ENCODE data around the gene TMPRSS12.
"Not testable (repeated sequence)": the region's sequence is repeated elsewhere in the genome, so short reads cannot be mapped to it uniquely, and the experiment has no call there.

TMPRSS12 gene, protein sequence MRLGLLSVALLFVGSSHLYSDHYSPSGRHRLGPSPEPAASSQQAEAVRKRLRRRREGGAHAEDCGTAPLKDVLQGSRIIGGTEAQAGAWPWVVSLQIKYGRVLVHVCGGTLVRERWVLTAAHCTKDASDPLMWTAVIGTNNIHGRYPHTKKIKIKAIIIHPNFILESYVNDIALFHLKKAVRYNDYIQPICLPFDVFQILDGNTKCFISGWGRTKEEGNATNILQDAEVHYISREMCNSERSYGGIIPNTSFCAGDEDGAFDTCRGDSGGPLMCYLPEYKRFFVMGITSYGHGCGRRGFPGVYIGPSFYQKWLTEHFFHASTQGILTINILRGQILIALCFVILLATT

DNA sequence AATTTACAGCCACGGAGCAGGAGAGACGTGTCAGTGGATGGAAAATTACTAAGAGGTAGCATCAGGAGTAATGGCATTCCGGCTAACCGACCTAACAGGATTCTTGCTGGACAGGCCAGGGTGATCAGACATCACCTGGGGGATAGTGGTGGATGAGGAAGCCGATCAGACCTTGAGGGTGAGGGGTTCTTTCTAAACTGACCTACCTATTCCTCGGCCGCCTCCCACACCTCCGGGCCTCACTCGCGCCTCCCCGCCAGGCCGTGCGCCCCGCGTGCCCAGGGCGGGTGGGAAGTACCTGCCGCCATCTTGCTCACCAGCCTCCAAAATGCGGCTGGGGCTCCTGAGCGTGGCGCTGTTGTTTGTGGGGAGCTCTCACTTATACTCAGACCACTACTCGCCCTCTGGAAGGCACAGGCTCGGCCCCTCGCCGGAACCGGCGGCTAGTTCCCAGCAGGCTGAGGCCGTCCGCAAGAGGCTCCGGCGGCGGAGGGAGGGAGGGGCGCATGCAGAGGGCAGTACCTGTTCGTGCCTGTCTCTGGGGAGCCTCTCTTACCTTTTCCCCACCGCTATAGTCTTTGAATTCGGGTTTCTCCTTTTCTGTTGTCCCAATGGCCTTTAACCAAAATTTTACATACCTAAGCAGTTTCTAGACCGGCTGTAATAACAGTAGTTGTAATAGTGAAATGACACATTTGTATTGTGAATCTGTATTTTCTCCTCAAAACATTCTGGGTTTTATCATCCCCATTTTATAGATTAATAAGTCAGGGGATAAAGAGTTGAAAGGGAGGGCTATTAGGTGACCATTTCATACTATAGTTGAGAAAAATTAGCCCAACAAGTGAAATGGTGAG lies at the start of gene TMPRSS12:
Gene TMPRSS12 (plus strand): TSS at position 290 of the 857 bp plus-strand sequence. CDS start 39 bp downstream, at position 329.
- no peak for DNase-seq

DNA sequence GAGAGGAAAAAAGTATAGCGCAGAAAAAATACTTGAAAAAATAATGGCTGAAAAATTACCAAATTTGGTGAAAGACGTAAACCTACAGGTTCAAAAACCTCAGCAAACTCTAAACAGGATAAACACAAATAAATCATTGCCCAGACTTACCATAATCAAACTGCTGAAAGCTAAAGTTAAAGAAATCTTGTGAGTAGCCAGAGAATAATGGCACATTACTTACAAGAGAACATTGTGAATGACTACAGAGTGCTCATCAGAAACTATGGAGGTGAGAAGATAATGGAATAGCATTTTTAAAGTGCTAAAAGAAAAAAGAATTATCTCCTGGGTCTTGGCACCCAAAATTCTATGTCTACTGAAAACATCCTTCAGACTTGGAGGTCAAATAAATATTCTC lies 42.8 kb upstream of the TMPRSS12 start:
- DNase-seq, result no peak

DNA sequence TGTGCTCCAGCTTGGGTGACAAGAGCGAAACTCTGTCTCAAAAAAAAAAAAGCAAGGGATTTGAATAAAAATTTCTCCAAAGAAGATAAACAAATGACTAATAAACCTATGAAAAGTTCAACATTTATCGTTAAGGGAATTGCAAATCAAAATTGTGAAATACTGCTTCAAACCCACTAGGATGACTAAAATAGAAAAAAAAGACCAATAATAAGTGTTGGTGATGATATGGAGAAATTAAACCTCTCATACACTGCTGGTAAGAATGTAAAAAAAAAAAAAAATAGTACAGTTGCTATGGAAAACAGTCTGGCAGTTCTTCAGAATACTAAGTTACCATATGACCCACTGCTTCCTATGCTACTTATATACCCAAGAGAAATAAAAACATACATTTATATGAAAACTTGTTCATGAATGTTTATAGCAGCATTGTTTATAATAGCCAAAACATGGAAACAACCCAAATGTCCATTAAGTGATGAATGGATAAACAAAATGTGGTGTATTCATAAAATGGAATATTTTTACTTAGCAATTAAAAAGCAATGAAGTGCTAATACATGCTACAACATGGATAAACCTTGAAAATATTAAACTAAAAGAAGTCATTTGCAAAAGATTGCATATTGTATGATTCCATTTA lies 39.4 kb upstream of the TMPRSS12 start:
- DNase-seq, result no peak

DNA sequence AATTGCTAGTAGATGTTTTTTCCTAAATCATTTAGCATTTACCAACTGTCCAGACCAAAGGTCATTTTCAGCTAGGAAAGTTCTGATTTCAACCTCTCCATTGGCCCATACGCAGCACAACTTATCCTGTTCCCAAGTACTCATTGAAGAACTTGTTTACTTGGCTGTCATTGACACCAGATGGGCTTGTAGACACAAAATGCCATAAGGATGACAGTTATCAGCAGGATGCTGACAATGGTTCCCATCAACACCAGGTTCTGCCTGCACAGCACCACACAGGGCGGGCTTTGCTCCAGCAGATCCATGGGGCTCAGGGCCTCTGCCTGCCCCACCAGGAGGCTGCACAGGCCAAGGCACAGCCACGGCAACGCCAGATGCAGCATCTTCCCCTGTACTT lies 36.5 kb upstream of the TMPRSS12 start:
- DNase-seq, result no peak

DNA sequence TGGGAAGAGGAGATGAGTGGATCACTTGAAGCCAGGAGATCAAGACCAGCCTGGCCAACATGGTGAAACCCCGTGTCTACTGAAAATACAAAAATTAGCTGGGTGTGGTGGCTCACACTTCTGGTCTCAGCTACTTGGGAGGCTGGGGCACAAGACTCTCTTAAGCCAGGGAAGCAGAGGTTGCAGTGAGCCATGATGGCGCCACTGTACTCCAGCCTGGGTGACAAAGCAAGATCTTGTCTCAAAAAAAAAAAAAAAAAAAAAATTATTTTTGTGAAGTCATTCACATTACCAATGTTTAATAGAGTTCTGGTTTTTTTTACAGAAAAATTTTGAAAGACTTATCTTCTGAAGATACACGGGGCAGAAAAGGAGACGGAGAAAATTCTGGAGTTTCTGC lies 33.6 kb upstream of the TMPRSS12 start:
- not testable (repeated sequence) for DNase-seq

DNA sequence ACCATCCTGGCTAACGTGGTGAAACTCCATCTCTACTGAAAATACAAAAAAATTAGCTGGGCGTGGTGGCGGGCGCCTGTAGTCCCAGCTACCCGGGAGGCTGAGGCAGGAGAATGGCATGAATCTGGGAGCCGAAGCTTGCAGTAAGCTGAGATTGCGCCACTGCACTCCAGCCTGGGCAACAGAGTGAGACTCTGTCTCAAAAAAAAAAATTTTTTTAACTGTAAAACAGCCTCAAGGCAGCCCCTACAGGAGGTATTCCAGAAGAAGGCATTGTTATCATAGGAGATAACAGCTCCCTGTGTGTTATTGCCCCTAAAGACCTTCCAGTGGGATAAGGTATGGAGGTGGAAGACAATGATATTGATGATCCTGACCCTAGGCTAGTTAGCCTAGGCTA lies 27.8 kb upstream of the TMPRSS12 start:
- DNase-seq, result not testable (repeated sequence)

DNA sequence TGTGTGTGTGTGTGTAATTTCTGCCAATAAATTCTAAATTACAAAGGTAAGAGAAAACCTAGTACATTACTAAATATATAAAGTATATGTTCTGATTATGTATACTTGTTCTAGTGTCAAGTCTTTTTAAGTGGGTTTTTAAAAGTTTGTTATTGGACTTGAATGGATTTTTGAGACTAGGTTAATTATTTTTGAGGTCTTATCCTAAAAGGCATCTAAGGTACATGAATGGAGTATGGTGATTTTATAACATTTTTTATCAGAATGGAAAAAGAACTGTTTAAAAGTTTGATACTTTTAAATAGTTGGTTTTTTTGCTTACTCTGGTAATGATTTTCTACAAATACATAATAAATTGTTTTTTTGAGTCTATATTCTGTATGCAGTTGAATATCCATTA lies 22.5 kb upstream of the TMPRSS12 start:
- no peak for DNase-seq

DNA sequence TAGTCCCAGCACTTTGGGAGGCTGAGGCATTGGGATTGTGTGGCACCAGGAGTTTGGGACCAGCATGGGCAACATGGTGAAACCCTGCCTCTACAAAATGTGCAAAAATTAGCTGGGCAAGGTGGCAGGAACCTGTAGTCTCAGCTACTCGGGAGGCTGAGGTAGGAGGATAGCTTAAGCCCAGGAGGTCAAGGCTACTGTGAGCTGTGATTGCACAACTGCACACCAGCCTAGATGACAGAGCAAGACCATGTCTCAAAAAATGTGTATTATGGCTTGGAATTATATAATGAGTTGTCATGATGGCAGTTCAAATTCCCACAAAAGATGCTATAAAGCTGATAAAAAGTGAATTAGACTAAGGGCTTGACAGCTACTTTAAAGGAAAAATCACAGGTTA lies 20.6 kb upstream of the TMPRSS12 start:
- no peak for DNase-seq

DNA sequence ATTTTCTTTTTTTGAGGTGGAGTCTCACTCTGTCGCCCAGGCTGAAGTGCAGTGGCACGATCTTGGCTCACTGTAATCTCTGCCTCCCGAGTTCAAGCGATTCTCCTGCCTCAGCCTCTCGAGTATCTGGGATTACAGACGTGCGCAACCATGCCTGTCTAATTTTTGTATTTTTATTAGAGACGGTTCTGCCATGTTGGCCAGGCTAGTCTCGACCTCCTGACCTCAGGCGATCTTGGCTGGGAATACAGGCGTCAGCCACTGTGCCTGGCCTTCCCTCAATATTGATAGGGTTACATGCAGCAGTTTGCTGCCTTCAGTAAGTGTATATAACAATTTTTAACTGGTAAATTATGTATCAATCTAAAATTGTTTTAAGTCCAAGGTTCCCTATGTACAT lies 19.0 kb upstream of the TMPRSS12 start:
- not testable (repeated sequence) for DNase-seq

DNA sequence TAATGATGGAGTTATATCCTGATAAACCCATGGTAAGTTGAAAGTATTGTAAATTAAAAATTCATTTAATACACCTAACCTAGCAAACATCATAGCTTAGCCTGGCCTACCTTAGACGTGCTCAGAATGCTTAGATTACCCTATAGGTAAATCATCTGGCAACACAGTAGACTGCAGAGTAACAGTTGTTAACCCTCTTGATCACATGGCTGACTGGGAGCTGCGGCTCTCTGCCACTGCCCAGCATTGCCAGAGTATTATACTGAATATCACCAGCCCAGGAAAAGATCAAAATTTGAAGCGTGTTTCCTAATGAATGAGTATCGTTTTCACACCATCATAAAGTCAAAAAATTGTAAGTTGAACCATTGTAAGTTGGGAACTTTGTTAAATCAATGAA lies 17.8 kb upstream of the TMPRSS12 start:
- DNase-seq, result no peak

DNA sequence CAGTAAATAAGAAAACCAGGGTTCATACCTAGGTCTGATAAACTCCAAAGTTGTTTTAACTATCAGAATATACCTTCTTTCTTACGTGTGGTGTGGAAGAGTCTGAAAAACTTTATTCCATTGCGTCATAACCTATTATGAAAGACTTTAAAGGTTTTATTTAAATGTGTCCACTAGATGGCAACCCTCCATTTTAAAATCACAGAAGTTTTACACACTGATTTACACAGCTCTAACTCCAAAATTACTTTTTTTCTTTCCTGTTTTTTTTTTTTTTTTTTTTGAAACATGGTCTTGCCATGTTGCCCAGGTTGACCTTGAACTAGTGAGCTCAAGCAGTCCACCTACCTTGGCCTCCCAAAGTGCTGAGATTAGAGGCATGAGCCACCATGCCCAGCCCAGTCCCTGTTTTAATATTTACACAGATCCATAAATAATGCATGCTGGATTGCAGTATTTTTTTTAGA lies 17.3 kb upstream of the TMPRSS12 start:
- no peak for DNase-seq

DNA sequence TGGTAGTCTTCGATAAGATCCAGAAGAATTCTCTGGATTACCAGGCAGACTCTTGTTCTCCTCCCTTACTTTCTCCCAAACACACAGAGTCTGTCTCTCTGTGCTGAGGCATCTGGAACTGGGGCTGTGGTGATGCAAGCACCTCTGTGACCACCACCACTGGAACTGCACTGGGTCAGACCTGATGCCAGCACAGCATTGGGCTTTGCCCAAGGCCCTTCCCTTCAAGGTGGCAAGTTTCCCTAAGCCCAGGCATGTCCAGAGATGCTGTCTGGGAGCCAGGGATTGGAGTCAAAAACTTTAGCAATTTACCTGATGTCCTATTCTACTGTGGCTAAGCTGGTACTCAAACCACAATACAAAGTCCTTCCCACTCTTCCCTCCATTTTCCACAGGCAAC lies 14.6 kb upstream of the TMPRSS12 start:
- no peak for DNase-seq

DNA sequence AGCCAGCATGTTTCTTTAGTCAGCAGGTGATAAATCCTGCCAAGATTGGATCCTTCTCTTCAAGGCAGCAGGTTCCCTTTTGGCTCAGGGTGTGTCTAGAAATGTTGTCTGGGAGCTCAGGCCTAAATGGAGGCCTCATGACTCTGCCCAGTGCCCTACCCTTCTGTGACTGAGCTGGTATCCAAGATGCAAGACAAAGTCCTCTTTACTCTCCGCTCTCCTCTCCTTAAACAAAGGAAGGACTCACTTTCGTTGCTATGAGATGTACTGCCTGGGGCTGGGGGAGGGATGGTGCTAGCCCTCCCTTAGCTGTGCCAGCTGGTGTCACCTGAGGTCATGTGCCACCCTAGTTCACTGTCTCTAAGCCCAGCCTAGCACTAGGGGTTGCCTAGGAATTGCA lies 13.8 kb upstream of the TMPRSS12 start:
- no peak for DNase-seq

DNA sequence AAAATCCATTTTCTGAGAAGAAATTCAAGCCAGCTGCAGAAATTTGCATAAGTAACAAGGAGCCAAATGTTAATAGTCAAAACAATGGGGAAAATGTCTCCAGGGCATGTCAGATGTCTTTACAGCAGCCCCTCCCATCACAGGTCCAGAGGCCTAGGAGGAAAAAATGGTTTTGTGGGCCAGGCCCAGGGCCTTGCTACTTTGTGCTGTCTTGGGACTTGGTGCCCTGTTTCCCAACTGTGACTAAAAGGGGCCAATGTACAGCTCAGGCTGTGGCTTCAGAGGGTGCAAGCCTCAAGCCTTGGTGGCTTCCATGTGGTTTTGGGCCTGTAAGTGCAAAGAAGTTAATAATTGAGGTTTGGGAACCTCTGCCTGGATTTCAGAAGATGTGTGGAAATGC lies 8.9 kb upstream of the TMPRSS12 start:
- DNase-seq, result not testable (repeated sequence)

DNA sequence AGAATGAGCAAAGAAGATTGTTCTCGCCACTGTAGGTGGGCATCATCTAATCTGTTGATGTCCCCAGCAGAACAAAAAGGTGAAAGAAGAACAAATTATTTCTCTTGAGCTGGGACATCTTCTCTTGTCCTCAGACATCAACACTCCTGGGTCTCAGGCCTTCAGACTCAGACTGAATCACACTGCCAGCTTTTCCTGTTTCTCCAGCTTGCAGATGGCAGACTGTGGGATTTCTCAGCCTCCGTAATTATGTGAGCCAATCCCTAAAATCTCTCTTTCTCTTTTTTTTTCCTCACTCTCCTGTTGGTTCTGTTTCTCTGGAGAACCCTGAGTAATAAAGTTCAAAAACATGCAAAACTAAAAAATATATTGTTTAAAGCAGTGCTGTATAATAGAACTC lies 3.7 kb upstream of the TMPRSS12 start:
- DNase-seq, result no peak

DNA sequence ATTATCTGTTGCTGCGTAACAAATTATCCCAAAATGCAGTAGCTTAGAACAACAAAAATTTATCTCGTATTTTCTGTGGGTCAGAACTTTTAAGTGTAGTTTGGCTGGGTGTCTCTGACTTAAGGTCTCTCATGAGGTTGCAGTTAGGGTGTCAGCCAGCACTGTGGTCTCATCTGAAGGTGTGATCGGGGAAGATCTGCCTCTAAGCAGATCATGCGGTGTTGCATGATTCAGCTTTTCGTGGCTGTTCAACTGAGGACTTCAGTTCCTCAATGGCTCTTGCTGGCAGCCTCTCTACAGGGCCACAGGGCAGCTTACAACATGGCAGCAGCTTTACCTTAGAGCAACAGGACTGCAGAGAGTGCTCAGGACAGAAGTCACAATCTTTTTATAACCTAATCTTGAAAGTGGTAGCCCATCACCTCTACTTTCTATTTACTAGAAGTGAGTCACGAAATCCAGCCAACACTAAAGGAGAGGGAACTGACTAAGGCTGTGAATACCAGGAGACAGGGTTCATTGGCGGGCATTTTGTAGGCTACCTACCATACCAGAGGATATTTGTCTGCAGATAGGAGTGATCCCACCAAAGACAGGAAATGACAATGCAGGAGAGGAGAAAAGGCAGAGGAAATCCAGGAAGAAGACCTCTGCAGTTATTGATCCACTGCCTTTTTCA lies 1.8 kb upstream of the TMPRSS12 start:
- DNase-seq, result no peak

DNA sequence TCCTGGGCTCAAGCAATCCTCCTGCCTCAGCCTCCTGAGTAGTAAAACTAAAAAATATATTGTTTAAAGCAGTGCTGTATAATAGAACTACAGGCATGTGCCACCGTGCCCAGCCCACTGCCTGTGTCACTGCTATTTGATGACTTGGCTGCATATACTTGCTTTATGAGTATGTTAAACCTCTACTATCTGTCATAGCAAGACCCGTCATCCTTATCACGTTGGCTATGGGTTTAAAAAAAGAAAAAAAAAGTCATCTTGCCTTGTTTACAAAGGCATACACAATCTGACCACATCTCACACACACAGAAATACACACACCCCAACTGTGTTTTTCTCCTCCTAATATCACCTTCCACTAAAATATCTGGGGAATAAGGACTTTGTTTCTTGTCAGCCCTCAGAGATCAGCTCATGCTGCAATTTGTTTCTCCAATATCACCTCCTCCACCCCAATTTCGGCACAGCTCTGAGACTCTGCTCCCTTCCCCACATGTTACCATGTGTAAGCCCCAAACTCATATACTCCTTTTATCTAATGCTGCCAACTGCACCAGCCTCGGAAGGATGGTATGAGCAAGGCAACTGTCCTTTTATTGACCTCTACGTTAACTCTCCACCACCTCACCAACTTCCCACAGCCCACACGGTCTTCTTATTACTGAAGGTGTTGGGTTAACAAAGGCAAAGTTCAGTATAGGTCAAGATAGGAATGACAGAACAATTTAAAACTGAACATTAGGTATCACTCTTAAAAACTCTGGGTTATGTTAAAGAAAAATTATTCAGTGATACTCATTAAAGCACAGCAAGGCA lies 802 bp upstream of the TMPRSS12 start:
- DNase-seq, result no peak

DNA sequence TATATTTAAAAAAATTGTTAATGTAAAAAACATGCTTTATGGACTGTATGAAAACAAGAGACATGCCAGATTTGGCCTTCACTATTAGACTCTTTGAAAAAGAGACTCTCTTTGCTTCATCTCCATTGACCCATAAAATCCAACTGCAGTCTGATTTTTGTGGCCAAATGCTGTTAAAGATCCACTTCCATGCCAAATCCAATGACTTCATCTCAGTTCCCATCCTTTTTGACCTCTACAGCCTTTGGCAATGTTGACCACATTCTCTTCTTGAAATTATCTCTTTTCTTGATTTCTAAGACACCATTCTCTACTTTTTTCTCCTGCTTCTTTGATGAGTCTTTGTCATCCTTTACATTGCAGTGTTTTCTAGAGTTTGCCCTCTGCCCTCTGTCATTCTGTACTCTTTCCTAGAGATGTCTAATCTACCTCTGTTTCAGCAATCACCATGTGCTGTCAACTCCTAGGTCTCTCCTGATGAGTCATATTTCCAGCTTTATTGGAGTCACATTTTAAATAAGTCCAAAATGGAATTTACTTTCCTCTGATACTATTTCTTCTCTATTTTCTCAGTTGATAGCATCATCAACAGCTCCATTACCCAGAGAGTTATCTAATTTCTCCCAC lies 2.4 kb downstream of the TMPRSS12 start:
- no peak for DNase-seq

DNA sequence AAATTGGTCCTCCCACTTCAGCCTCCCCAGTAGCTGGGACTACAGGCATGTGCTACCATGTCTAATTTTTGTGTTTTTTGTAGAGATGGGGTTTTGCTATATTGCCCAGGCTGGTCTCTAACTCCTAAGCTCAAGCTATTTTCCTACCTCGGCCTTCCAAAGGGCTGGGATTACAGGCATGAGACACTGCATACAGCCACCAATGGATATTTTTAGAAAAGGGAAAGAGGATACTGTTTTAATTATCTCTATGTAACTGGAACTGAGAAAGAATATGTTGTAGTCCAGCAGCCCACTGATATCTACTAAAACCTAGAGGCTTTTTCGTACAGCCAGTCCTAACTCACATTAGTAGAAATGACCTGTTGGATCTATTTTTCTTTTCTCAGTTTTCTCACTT lies 6.2 kb downstream of the TMPRSS12 start:
- DNase-seq, result no peak

DNA sequence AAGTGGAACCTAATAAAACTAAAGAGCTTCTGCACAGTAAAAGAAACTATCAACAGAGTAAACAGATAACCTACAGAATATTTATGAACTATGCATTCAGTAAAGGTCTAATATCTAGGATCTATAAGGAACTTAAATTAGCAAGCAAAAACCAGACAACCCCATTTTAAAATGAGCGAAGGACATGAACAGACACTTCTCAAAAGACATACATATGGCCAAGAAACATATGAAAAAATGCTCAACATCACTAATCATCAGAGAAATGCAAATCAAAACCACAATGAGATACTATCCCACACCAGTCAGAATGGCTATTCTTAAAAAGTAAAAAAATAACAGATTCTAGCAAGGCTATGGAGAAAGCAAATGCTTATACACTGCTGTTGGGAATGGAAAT lies 12.5 kb downstream of the TMPRSS12 start:
- DNase-seq, result not testable (repeated sequence)

DNA sequence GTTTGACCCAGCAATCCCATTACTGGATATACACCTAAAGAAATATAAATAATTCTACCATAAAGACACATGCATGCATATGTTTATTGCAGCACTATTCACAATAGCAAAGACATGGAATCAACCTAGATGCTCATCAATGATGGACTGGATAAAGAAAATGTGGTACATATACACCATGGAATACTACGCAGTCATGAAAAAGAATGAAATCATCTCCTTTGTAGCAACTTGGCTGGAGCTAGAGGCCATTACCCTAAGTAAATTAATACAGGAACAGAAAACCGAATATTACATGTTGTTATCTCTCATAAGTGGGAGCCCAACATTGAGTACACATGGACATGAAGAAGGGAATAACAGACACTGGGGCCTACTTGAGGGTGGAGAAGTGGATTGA lies 13.0 kb downstream of the TMPRSS12 start:
- DNase-seq, result not testable (repeated sequence)
